ENCODE measurements around the gene NUDT3.

DNA sequence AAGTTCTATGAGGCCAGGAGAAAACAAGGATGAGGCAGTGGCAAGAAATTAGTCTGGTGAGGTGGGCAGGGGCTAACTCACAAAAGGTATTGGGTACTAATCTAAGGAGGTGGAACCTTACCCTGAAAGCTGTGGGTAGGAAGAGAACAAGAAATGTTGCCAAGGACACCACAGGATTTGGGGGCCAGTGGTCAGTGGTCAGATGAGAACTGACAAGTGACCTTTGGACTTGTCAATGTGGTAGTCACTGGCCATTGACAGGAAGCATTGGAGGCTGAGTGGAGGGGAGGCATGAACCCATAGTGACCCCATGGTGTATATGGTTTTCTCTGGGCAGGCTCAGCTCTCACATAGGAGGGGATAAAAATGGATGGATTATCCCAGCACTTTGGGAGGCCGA is 118.3 kb downstream of the NUDT3 start:
- no peak for TF ChIP-seq EZH2 (IDR thresholded peaks at IDR 0.05; ENCODE audit: insufficient read depth, poor library complexity, severe bottlenecking)
- no peak for TF ChIP-seq EZH2phosphoT487 (IDR thresholded peaks at IDR 0.05; ENCODE audit: insufficient read depth, low read depth)
